Endothelial cell of umbilical vein (primary cell): ENCODE results near the gene ANKFN1.

Experiments
- CTCF ChIP-seq, 2 donors: IDR thresholded peaks; 1 replicate in 1 of 2; 2 replicates in 1 of 2; pipeline ENCODE4 v1.5.1; 2011; ENCODE audit warnings: low read length in 2 of 2, mild to moderate bottlenecking in 2 of 2, moderate library complexity in 2 of 2, control low read depth in 1 of 2, inconsistent platforms in 1 of 2, low read depth in 1 of 2; ENCODE audit not compliant: insufficient read depth in 1 of 2; ENCODE audit errors: extremely low read depth in 1 of 2
- EZH2 ChIP-seq: IDR thresholded peaks from 2 replicates; pipeline ENCODE4 v1.6.1; 2012; ENCODE audit warnings: borderline replicate concordance, low read depth, mild to moderate bottlenecking, moderate library complexity, low read length, inconsistent platforms; ENCODE audit not compliant: severe bottlenecking
- FOS ChIP-seq: IDR thresholded peaks from 2 replicates; pipeline ENCODE4 v1.6.1; 2011; ENCODE audit warnings: mild to moderate bottlenecking, low read length, moderate library complexity, borderline replicate concordance; ENCODE audit not compliant: insufficient read depth
- MAX ChIP-seq: IDR thresholded peaks from 2 replicates; pipeline ENCODE4 v1.6.1; 2011; ENCODE audit not compliant: insufficient read depth, insufficient read length
- MYC ChIP-seq: IDR thresholded peaks from one replicate; pipeline ENCODE4 v1.6.1; 2011; ENCODE audit warnings: mild to moderate bottlenecking, low read depth, low read length
- POLR2A ChIP-seq: IDR thresholded peaks from 2 replicates; pipeline ENCODE4 v1.6.1; 2012; ENCODE audit warnings: low read depth, mild to moderate bottlenecking, control low read depth, low read length
- POLR2AphosphoS5 ChIP-seq: IDR thresholded peaks from 2 replicates; pipeline ENCODE4 v1.6.1; 2012; ENCODE audit warnings: low read depth, mild to moderate bottlenecking, control low read depth, low read length, moderate library complexity; ENCODE audit not compliant: insufficient read depth

GRCh38 chr17:56431736-56432135, 278.5 kb downstream of the ANKFN1 start:
- TF ChIP-seq POLR2A (no peak), MYC (no peak), CTCF (IDR thresholded peaks at IDR 0.05; ENCODE audit: extremely low read depth in 1 of 2, insufficient read depth in 1 of 2, low read depth in 1 of 2, low read length in 2 of 2) (no peak), EZH2 (no peak), POLR2AphosphoS5 (no peak), MAX (no peak), FOS (no peak)
